Stimulated activated naive B cell treated with anti-CD40 and anti-IgM and Interleukin-4, amounts not matched to agents 10 μg/mL and 1 μg/mL and 100 μg/mL, for 72 hours (primary cell): Measurements from ENCODE around the gene ARHGEF10L.
A peak's percentile ranks its signal among the peaks of the same experiment; 100 is the strongest.
"Not testable (repeated sequence)": the region's sequence is repeated elsewhere in the genome, so short reads cannot be mapped to it uniquely, and the experiment has no call there.

Experiments used
- ATAC-seq, 2 donors: fragments of 150-1000 bp; cut with Tn5 transposase; replicated peaks; 2 replicates each; pipeline ENCODE4 v1.10.0; 2021; ENCODE audit warnings: moderate library complexity in 1 of 2
- DNase-seq: peaks from one replicate; pipeline ENCODE4 v3.0.0; 2021
- H3K27ac Mint-ChIP-seq: one replicate; pipeline ENCODE4 v1.8.0; 2022; ENCODE audit warnings: mild to moderate bottlenecking, mixed read lengths
- H3K27me3 Mint-ChIP-seq, 2 donors: one replicate each; pipeline ENCODE4 v1.8.0; 2022; ENCODE audit warnings: mixed read lengths in 2 of 2
- H3K36me3 Mint-ChIP-seq, 2 donors: one replicate each; pipeline ENCODE4 v1.8.0; 2022; ENCODE audit warnings: mixed read lengths in 2 of 2, mild to moderate bottlenecking in 1 of 2
- H3K4me1 Mint-ChIP-seq, 2 donors: one replicate each; pipeline ENCODE4 v1.8.0; 2022; ENCODE audit warnings: mixed read lengths in 2 of 2, mild to moderate bottlenecking in 1 of 2
- H3K4me3 Mint-ChIP-seq, 2 donors: one replicate each; pipeline ENCODE4 v1.8.0; 2022; ENCODE audit warnings: mild to moderate bottlenecking in 2 of 2, mixed read lengths in 2 of 2, moderate library complexity in 1 of 2
- H3K9me3 Mint-ChIP-seq, 2 donors: one replicate each; pipeline ENCODE4 v1.8.0; 2022; ENCODE audit warnings: mixed read lengths in 2 of 2, mild to moderate bottlenecking in 1 of 2

The ARHGEF10L gene, protein sequence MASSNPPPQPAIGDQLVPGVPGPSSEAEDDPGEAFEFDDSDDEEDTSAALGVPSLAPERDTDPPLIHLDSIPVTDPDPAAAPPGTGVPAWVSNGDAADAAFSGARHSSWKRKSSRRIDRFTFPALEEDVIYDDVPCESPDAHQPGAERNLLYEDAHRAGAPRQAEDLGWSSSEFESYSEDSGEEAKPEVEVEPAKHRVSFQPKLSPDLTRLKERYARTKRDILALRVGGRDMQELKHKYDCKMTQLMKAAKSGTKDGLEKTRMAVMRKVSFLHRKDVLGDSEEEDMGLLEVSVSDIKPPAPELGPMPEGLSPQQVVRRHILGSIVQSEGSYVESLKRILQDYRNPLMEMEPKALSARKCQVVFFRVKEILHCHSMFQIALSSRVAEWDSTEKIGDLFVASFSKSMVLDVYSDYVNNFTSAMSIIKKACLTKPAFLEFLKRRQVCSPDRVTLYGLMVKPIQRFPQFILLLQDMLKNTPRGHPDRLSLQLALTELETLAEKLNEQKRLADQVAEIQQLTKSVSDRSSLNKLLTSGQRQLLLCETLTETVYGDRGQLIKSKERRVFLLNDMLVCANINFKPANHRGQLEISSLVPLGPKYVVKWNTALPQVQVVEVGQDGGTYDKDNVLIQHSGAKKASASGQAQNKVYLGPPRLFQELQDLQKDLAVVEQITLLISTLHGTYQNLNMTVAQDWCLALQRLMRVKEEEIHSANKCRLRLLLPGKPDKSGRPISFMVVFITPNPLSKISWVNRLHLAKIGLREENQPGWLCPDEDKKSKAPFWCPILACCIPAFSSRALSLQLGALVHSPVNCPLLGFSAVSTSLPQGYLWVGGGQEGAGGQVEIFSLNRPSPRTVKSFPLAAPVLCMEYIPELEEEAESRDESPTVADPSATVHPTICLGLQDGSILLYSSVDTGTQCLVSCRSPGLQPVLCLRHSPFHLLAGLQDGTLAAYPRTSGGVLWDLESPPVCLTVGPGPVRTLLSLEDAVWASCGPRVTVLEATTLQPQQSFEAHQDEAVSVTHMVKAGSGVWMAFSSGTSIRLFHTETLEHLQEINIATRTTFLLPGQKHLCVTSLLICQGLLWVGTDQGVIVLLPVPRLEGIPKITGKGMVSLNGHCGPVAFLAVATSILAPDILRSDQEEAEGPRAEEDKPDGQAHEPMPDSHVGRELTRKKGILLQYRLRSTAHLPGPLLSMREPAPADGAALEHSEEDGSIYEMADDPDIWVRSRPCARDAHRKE (N-terminal part only)

DNA sequence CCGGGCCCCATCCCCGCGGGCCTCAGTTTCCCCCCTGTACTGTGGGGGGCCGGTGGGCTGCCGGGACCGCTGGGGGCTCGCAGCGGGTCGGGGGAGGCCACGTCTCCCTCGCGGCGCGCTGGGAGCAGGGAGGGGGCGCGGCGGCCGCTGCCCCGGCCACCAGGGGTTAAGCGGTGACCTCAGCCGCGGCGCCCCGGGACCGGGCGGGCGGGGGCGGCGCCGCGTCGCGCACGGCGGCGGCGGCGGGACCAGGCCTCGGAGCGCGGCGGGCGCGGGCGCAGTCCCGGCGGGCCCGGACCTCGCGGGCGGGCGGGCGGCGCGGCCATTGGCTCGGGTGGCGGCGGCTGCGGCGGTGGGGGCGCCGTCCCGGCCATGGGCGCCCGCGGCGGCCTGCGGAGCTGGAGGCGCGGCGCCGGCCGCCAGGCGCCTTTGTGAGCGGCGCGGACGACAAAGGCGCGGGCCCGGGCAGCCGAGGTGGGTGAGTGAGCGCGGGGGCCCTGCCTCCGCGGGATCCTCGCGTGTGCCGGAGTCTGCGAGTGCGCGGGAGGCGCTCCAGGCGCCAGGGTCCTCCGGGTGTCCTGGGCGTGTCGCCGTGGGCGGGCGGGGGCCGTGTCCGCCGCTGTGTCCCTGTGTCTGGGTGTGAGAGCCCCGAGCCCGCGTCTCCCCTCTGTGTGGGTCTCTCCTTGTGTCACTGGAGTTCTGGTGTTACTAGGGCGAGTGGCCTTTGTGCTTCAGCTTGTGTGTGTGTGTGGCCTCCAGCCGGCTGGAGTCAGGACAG is at the start of gene ARHGEF10L:
Gene ARHGEF10L (plus strand): TSS at position 222 of the 778 bp plus-strand sequence. CDS start 40,898 bp downstream, outside the sequence.
- Mint-ChIP-seq H3K4me3 (peak within 1 kb of the TSS; percentile 76 to 83), H3K4me1 (peaks cover 21 to 33% of the 10 kb centered on the region in 2 donors), H3K27ac (peak within 1 kb of the TSS; percentile 78), H3K36me3 (no peaks in the 10 kb centered on the region), H3K9me3 (peaks cover 0 to 2% of the 10 kb centered on the region in 2 donors), H3K27me3 (peaks cover 45 to 74% of the 10 kb centered on the region in 2 donors)
- no peak for ATAC-seq
- no peak for DNase-seq

DNA sequence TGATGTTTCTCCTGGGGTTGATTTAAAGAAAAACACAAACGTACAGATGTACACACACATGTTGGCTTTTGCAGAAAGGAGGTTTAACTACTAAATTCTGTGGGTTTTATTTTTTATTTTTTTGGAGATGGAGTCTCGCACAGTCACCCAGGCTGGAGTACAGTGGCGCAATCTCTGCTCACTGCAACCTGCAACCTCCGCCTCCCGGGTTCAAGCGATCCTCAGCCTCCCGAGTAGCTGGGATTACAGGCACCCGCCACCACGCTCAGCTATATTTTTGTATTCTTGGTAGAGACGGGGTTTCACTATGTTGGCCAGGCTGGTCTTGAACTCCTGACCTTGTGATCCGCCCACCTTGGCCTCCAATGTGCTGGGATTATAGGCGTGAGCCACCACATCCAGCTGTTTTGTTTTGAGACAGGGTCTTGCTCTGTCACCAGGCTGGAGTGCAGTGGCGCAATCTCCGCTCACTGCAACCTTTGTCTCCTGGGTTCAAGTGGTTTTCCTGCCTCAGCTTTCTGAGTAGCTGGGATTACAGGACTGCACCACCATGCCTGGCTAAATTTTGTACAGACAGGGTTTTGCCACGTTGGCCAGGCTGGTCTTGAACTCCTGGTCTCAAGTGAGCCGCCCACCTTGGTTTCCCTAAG is 49.6 kb upstream of the ARHGEF10L start:
- not testable (repeated sequence) for ATAC-seq, DNase-seq, H3K36me3 Mint-ChIP-seq, H3K4me1 Mint-ChIP-seq, H3K9me3 Mint-ChIP-seq, H3K4me3 Mint-ChIP-seq, H3K27ac Mint-ChIP-seq
- H3K27me3 Mint-ChIP-seq, result peaks cover 12 to 21% of the 10 kb centered on the region in 2 donors

DNA sequence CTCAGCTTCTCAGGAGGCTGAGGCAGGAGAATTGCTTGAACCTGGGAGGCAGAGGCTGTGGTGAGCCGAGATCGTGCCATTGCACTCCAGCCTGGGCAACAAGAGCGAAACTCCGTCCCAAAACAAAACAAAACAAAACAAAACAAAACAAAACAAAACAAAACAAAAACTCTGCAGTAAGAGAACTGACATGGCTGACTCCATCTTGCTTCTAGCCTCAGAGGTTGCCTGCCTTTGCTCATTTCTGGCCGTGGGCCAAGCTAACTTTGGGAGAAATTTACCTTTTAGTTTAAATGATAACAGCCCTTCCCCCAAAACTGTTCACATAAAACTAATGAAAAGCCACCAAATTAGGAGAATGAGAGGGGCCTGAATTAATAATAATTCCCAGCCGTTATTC is 48.8 kb upstream of the ARHGEF10L start:
- not testable (repeated sequence) for DNase-seq, H3K9me3 Mint-ChIP-seq, H3K4me1 Mint-ChIP-seq, H3K27ac Mint-ChIP-seq, ATAC-seq, H3K4me3 Mint-ChIP-seq, H3K36me3 Mint-ChIP-seq
- H3K27me3 Mint-ChIP-seq, result peaks cover 6 to 14% of the 10 kb centered on the region in 2 donors

DNA sequence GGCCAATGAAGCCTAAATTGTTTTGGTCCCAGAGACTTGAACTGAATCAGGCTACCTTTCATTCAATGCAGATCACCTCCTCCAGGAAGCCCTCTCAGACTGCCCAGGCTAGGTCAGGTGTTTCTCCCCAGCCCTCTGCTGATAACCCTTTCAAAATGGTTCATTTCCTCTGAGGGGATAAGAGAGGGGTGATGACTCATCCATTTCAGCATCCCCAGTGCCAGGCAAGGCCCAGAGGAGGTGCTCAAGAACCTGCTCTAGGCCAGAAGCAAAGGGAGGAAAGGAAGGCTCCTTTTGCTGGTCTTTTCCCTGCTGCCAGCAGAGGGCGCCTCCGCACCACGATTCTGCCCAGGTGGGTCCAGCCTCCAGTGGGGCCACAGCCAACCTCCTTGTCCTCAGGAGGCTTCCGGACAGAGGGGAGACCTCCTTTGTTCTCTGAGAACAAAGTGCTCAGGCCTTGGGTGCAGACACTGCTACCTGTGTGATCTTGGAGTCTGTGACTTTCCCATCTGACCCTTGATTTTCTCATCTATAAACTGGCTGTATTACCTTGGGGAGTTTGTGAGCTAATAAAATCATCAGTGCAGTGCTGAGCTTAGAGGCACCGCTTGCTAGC is 45.3 kb upstream of the ARHGEF10L start:
- DNase-seq (peak; percentile 59), ATAC-seq (peak; percentile 91 to 97)
- Mint-ChIP-seq H3K36me3 (no peaks in the 10 kb centered on the region), H3K4me3 (no peak overlapping the region), H3K4me1 (peaks cover 2 to 8% of the 10 kb centered on the region in 2 donors), H3K9me3 (peaks cover 0 to 1% of the 10 kb centered on the region in 2 donors), H3K27me3 (peaks cover 17 to 18% of the 10 kb centered on the region in 2 donors), H3K27ac (no peak overlapping the region)

DNA sequence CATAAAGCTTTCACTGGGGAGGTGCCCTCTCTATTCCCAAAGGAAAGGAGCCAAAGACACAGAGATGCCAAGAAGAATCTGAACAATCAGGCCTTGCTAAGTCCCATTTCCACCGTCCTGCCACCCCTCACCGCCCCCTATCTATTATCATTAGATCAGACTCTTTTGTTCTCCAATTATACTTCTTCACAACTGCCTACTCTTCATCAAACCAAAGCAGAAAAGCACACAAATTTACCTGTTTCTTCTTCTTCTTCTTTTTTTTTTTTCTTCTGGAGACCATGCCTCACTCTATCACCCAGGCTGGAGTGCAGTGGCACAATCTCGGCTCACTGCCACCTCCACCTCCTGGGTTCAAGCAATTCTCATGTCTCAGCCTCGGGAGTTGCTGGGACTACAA is 43.1 kb upstream of the ARHGEF10L start:
- Mint-ChIP-seq H3K27me3 (peaks cover 14 to 18% of the 10 kb centered on the region in 2 donors), H3K36me3 (no peaks in the 10 kb centered on the region), H3K27ac (no peak overlapping the region), H3K4me1 (peaks cover 2 to 8% of the 10 kb centered on the region in 2 donors), H3K9me3 (peaks cover 0 to 1% of the 10 kb centered on the region in 2 donors), H3K4me3 (no peak overlapping the region)
- no peak for ATAC-seq
- DNase-seq, result no peak

DNA sequence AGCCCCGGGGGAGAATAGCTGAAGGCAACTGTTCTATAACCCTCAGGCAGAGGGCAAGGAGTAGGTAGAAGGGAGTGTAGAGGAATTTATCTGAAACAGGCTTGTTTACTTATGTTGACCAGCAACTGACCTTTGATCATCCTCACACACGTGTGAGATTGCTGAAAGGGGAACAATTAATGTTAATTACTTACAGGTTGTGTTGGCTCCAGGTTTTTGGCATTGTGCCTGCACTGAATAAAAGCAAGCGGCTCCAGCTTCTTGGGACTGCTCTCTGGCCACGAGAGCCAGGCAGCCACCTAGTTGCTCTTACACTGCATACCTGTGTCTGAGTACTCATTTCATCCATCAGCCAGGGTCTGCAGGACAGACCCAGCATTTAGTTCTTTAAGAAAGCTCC is 41.3 kb upstream of the ARHGEF10L start:
- Mint-ChIP-seq H3K4me3 (no peak overlapping the region), H3K9me3 (peaks cover 0 to 1% of the 10 kb centered on the region in 2 donors), H3K27ac (no peak overlapping the region), H3K36me3 (no peaks in the 10 kb centered on the region), H3K27me3 (peaks cover 22 to 30% of the 10 kb centered on the region in 2 donors), H3K4me1 (peaks cover 4 to 8% of the 10 kb centered on the region in 2 donors)
- DNase-seq (no peak), ATAC-seq (no peak)

DNA sequence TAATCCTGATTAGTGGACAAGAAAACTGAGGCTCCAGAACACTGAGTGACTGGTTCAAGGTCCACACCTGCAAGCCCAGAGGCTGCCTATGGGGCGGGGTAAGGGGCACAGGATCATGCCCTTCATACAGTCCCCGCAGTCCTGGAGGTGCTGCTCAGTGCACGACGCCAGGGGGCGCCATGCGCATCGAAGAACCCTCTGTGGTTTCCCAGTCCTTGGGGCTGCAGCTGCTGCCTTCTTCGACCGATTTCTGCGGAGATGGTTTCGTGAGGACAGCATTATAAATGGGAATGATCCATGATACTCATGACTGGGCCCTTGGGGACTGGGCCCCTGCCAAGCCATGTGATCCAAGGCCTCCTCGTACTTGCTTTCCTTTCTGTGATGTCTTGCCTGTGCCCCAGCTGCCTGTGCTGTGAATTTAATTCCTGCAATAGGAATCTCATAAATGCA is 37.1 kb upstream of the ARHGEF10L start:
- Mint-ChIP-seq H3K9me3 (peaks cover 0 to 1% of the 10 kb centered on the region in 2 donors), H3K27ac (no peak overlapping the region), H3K4me1 (peaks cover 0 to 3% of the 10 kb centered on the region in 2 donors)

DNA sequence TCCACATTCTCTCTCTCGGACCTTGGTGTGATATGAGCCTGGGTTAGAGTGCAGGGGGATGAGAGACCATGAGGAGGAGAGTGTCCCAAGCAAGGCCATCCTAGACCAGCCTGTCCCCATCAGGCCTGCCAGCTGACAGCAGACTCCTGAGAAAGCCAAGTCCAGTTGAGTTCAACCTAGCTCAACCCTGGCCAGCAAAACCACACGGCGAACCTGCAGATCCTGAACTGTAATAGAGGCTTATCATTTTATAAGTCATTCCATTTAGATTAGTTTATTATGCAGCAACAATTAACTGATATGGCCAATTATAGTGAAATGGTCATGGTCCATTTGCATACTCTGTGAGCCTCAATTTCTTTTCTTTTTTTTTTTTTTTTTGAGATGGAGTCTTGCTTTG is 36.4 kb upstream of the ARHGEF10L start:
- no peak overlapping the region for H3K27ac Mint-ChIP-seq
- no peaks in the 10 kb centered on the region for H3K36me3 Mint-ChIP-seq

More for the DNA sequence above, 37.1 kb upstream of the ARHGEF10L start:
- DNase-seq, result peak; percentile 50
- Mint-ChIP-seq H3K36me3 (no peaks in the 10 kb centered on the region), H3K4me3 (no peak overlapping the region), H3K27me3 (peaks cover 17 to 19% of the 10 kb centered on the region in 2 donors)
- ATAC-seq, result peak; percentile 91 to 97

DNA sequence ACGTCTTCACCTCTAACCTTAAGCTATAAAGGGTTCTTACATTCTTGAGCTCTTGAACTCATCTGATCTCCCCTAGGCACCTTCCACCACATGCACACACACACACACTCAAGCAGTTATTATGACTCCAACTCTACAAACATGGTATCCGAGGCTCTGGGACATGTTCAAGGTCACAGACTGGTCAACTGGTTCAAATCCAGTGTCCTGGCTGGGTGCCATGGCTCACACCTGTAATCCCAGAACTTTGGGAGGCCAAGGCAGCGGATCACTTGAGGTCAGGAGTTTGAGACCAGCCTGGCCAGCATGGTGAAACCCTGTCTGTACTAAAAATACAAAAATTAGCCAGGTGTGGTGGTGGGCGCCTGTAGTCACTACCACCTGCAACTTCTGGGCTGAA is 32.3 kb upstream of the ARHGEF10L start:
- not testable (repeated sequence) for H3K4me3 Mint-ChIP-seq, H3K9me3 Mint-ChIP-seq, ATAC-seq, DNase-seq, H3K4me1 Mint-ChIP-seq, H3K36me3 Mint-ChIP-seq, H3K27ac Mint-ChIP-seq
- peaks cover 14 to 24% of the 10 kb centered on the region in 2 donors for H3K27me3 Mint-ChIP-seq

More for the DNA sequence above, 36.4 kb upstream of the ARHGEF10L start:
- no peak for DNase-seq
- H3K4me3 Mint-ChIP-seq, result no peak overlapping the region
- H3K9me3 Mint-ChIP-seq, result no peaks in the 10 kb centered on the region
- peaks cover 12 to 14% of the 10 kb centered on the region in 2 donors for H3K27me3 Mint-ChIP-seq
- H3K4me1 Mint-ChIP-seq, result peaks cover 0 to 3% of the 10 kb centered on the region in 2 donors
- no peak for ATAC-seq

DNA sequence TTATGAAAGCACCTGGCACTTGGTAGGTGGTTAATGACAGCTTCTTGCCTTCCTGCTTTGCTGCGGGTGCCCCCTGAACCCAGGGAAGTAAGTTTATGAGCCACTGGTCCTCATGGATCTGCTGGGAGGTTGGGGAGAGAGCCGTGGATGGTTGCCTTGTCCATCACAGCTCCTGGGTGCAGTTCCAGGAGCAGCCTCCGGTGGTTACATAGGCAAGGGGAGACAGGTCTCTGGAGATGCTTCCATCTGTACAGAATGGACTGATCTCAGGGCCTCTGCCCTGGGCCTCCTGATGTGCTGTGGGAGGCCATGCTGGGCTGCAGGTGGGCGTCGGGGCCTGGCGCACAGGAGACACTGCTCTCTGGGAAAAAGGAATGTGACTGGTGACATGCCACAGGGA is 31.6 kb upstream of the ARHGEF10L start:
- H3K9me3 Mint-ChIP-seq, result no peaks in the 10 kb centered on the region
- peaks cover 8 to 17% of the 10 kb centered on the region in 2 donors for H3K27me3 Mint-ChIP-seq
- no peak overlapping the region for H3K4me3 Mint-ChIP-seq
- no peaks in the 10 kb centered on the region for H3K4me1 Mint-ChIP-seq
- no peak for ATAC-seq
- DNase-seq, result no peak
- H3K27ac Mint-ChIP-seq, result no peak overlapping the region
- no peaks in the 10 kb centered on the region for H3K36me3 Mint-ChIP-seq

DNA sequence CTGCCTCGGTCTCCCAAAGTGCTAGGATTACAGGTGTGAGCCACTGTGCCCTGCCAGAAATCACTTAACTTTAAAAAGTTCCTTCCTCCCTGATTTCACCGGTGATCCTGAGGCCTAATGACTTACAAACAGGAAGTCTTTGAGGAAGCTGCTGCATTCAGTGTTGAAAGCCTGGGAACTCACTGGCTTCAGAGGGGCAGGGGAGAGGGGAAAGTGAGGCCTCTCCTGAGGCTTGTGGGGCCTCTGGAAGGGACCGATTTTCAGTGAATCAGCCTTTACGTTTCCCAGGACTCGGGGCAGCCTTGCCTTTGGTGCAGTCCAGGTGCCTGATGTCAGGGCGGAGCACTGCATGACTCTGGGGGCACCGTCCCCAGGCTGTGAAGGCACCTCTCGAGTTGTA is 30.1 kb upstream of the ARHGEF10L start:
- no peak overlapping the region for H3K4me3 Mint-ChIP-seq
- no peak for ATAC-seq

DNA sequence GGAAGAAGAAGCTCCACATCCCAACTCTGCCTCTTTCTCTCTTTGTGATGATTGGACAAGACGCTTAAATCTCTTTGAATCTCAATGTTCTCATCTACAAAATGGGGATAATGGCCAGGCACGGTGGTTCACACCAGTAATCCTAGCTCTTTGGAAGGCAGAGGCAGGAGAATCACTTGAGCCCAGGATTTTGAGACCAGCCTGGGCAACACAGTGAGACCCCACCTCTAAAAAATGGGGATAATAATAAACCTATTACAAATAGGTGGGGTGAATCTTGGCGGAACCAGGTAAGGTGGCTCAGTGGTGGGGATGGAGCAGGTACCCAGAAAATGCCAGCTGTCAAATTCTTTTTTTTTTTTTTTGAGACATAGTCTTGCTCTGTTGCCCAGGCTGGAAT is 29.4 kb upstream of the ARHGEF10L start:
- H3K27me3 Mint-ChIP-seq, result peaks cover 10 to 24% of the 10 kb centered on the region in 2 donors
- no peaks in the 10 kb centered on the region for H3K9me3 Mint-ChIP-seq
- H3K36me3 Mint-ChIP-seq, result no peaks in the 10 kb centered on the region
- H3K4me3 Mint-ChIP-seq, result no peak overlapping the region
- no peak overlapping the region for H3K27ac Mint-ChIP-seq
- no peak for ATAC-seq
- H3K4me1 Mint-ChIP-seq, result no peaks in the 10 kb centered on the region
- no peak for DNase-seq

More for the DNA sequence above, 30.1 kb upstream of the ARHGEF10L start:
- no peaks in the 10 kb centered on the region for H3K36me3 Mint-ChIP-seq
- no peak overlapping the region for H3K27ac Mint-ChIP-seq
- DNase-seq, result no peak
- H3K4me1 Mint-ChIP-seq, result no peaks in the 10 kb centered on the region
- peaks cover 10 to 16% of the 10 kb centered on the region in 2 donors for H3K27me3 Mint-ChIP-seq
- no peaks in the 10 kb centered on the region for H3K9me3 Mint-ChIP-seq
